ENCODE data around the gene CTNS.

The CTNS gene

DNA sequence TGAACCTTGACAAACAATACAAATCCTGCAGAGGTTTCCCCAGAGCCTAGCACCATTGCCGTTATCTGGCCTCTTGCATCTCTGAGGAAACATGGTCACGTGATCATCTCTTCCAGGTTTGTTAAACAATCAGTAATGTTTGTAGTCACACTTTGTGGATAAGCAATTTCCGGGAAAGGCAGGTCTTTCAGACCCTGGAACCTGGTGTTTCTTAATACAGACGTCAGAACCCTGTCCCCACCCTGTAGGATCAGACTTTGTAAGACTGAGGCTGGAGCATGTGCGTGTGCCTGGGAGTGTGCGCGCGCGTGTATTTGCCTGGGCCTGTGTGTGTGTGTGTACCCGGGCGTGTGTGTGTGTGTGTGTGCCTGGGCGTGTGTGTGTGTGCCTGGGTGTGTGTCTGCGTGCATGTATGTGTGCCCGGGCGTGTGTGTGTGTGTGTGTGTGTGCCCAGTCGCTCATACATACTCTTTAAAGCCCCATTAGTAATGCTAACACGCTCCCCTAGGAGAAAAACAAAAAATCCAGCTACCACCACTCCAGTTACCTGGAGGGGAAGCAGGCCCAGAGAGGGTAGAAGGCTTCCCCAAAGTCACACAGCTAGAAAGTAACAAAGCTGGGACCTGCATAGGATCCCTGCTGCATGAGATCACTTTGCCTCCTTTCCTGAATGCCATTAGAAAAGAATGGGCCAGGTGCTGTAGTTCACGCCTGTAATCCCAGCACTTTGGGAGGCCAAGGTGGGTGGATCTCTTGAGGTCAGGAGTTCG is 5.3 kb downstream of the CTNS start:
- peaks cover 50% of the 10 kb centered on the region for H3K4me1 Mint-ChIP-seq
- H3K4me3 Mint-ChIP-seq, result no peak overlapping the region

DNA sequence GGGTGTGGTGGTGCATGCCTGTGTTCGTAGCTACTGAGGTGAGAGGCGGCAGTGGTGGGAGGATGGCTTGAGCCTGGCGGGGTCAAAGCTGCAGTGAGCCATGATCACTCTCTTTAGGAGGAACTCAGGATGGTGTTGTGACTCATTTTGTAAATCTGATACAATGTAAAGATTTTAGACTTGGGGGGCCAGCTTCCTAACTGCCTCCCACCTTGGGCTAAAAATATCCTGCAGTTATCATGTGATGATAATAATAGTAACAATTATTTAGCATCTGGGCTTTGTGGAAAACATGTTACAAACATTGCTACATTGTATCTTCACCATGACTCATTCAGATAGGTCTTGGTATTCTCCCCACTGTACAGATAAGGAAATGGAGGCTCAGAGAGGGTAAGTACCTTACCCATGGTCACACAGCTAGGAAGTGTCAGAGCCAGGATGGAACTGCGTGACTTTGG is 7.4 kb downstream of the CTNS start:
- DNase-seq (ENCODE audit: low spot score in 2 of 2), result no peak
- peak; percentile 63 for ATAC-seq
- Mint-ChIP-seq H3K27ac (peak overlapping the region; percentile 67), H3K4me1 (peaks cover 34% of the 10 kb centered on the region), H3K36me3 (peaks cover 59% of the 10 kb centered on the region), H3K4me3 (no peak overlapping the region), H3K9me3 (no peaks in the 10 kb centered on the region)

More for the DNA sequence above, 5.3 kb downstream of the CTNS start:
- H3K9me3 Mint-ChIP-seq, result no peaks in the 10 kb centered on the region
- H3K27ac Mint-ChIP-seq, result peak overlapping the region; percentile 61
- H3K36me3 Mint-ChIP-seq, result peaks cover 48% of the 10 kb centered on the region
- DNase-seq (ENCODE audit: low spot score in 2 of 2) (no peak), ATAC-seq (no peak)

DNA sequence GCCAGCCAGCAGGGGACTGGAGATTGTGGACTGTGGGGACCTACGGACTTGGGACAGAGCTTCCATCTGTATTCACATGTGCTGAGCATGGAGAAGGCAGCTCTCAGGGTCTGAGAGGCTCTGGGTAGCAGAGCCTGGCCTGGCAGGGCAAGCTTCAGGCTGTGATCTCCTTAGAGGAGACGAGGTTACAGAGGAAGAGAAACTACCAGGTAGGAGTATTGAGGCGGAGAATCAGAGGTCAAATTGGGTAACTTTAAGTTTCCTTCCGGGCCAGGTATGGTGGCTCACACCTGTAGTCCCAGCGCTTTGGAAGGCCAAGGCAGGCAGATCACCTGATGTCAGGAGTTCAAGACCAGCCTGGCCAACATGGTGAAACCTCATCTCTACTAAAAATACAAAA is 8.8 kb downstream of the CTNS start:
- peaks cover 62% of the 10 kb centered on the region for H3K36me3 Mint-ChIP-seq
- peak overlapping the region; percentile 67 for H3K27ac Mint-ChIP-seq
- H3K4me3 Mint-ChIP-seq, result no peak overlapping the region
- peaks cover 22% of the 10 kb centered on the region for H3K4me1 Mint-ChIP-seq
- DNase-seq (ENCODE audit: low spot score in 2 of 2) (no peak), ATAC-seq (no peak)
- H3K9me3 Mint-ChIP-seq, result no peaks in the 10 kb centered on the region

DNA sequence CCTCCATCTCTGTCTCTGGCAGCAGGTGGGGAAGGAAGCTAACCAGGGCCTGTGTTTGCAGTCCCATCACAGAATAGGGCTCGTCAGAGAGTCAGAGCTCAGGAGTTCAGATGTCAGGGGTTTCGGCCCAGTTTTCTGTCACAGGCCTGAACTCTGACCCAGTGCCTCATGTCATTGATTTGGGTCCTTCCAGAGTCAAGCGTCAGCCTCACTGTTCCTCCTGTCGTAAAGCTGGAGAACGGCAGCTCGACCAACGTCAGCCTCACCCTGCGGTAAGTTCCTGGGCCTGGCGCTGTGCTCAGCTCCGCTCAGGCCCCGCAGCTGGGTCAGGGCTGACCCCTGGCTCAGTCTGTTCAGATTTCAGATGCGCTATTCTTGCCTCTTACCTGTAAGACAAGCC is 10.7 kb downstream of the CTNS start:
- no peak overlapping the region for H3K4me3 Mint-ChIP-seq
- peaks cover 16% of the 10 kb centered on the region for H3K4me1 Mint-ChIP-seq
- ATAC-seq (no peak), DNase-seq (ENCODE audit: low spot score in 2 of 2) (no peak)
- H3K36me3 Mint-ChIP-seq, result peaks cover 46% of the 10 kb centered on the region
- H3K9me3 Mint-ChIP-seq, result no peaks in the 10 kb centered on the region
- no peak overlapping the region for H3K27ac Mint-ChIP-seq

DNA sequence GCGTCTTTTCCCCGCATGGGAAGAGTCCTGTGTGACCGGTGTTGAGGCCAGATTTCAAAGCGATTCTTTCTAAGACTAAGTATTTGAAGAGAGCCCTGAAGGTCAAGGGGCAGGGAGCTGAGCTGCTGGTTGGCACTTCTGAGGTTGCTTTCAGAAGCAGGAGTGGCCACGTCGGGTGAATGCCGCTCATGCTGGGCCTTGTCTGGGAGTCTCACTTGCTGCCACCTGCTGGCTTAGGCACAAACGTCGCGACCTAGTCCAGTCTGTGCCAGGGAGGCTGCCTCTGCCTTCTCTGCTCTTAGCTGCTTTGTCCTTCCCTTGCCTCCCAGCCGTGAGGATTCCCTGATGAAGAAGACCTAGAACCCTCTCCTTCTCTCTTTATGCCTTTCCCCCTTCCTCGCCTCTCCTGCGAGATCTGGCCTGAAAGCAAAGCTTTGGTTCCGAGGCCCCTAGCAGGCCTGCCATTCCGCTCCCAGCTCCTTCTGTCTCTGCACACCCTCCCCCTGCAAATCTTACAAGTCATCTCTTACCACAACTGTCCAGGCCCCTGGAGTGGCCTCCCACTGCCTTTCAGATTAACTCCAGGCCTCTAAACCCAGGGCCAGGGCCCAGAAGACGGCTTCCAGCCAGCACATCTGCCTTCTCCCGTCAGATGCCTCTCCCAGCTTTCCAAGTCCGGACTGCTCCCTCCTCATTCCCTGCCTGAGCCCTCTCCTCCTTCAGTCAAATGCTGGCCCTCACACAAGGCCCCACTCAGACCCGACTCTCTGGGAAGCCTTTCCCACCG is 11.4 kb downstream of the CTNS start:
- Mint-ChIP-seq H3K4me3 (no peak overlapping the region), H3K4me1 (peaks cover 16% of the 10 kb centered on the region), H3K27ac (peak overlapping the region; percentile 15), H3K9me3 (no peaks in the 10 kb centered on the region), H3K36me3 (peaks cover 39% of the 10 kb centered on the region)
- peak; percentile 56 for ATAC-seq
- DNase-seq (ENCODE audit: low spot score in 2 of 2), result no peak

DNA sequence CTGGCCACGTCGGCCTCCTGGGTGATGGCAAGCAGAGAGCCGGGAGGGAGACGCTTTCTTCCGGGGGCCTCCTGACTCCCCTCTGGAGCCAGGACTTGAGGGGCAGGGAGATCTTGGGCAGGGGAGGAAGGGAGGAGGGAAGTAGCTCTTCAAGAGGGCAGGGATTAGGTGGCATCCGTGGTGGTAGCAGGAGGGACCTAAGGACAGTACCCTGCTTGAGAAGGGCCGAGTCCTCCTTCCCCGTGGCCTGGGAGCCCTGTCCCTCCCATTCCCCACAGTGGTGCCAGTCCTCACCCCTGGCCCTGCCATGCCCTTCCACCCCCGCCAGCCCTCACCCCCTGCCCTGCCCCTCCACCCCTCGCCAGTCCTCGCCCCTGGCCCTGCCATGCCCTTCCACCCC is 19.2 kb downstream of the CTNS start:
- no peak overlapping the region for H3K27ac Mint-ChIP-seq

DNA sequence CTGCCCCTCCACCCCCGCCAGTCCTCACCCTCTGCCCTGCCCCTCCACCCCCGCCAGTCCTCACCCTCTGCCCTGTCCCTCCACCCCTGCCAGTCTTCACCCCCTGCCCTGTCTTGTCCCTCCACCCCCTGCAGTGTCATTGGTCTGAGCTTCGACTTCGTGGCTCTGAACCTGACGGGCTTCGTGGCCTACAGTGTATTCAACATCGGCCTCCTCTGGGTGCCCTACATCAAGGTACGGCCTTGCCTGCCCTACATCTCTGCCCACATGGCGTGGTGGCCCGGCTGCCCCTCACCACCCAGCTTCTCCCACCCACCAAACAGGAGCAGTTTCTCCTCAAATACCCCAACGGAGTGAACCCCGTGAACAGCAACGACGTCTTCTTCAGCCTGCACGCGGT is 19.8 kb downstream of the CTNS start:
- H3K36me3 Mint-ChIP-seq, result peaks cover 6% of the 10 kb centered on the region
- H3K4me3 Mint-ChIP-seq, result no peak overlapping the region
- H3K27ac Mint-ChIP-seq, result peak overlapping the region; percentile 52
- no peaks in the 10 kb centered on the region for H3K4me1 Mint-ChIP-seq
- ATAC-seq (no peak), DNase-seq (ENCODE audit: low spot score in 2 of 2) (no peak)
- no peaks in the 10 kb centered on the region for H3K9me3 Mint-ChIP-seq

More for the DNA sequence above, 19.2 kb downstream of the CTNS start:
- ATAC-seq (no peak), DNase-seq (ENCODE audit: low spot score in 2 of 2) (no peak)
- Mint-ChIP-seq H3K36me3 (peaks cover 6% of the 10 kb centered on the region), H3K4me3 (no peak overlapping the region), H3K9me3 (no peaks in the 10 kb centered on the region), H3K4me1 (no peaks in the 10 kb centered on the region)

DNA sequence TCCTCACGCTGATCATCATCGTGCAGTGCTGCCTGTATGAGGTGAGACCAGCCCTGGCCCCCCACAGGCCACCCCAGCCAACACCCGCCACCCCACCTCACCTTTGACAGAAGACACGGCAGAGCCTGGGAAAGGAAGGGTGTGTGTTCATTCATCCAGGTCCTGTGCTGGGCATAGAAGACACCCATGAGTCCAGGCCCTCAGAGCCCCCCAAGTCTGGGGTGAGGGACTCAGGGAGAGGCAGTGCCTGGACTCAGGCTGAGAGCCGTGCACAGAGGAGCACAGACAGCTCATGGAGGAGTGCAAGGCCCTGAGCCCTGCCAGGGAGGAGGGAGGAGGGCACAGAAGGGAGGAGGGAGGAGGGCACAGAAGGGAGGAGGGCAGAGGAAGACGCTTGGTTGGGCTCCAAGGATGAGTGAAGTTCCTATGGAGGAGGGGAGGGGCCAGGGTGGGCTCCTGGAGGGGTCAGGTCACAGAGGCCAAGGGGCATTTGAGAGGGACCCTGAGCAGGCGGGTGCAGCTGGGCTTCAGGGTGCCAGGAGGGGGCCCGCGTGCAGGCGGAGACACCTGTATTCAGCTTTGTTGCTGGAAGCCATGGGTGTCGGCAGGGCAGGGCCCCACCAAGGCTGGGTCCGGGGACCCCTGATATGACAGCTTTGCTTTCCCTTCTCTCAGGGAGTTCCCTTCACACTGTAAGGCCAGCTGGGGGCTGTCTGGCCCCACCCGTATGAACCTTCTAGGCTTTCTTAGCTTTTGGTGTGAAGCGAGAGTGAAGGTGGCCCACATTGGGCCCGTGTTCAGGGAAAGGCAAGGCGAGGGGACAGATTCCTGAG is 20.4 kb downstream of the CTNS start:
- H3K27ac Mint-ChIP-seq, result peak overlapping the region; percentile 52
- H3K4me1 Mint-ChIP-seq, result no peaks in the 10 kb centered on the region
- DNase-seq (ENCODE audit: low spot score in 2 of 2) (no peak), ATAC-seq (no peak)
- no peaks in the 10 kb centered on the region for H3K9me3 Mint-ChIP-seq
- no peak overlapping the region for H3K4me3 Mint-ChIP-seq
- peaks cover 6% of the 10 kb centered on the region for H3K36me3 Mint-ChIP-seq

DNA sequence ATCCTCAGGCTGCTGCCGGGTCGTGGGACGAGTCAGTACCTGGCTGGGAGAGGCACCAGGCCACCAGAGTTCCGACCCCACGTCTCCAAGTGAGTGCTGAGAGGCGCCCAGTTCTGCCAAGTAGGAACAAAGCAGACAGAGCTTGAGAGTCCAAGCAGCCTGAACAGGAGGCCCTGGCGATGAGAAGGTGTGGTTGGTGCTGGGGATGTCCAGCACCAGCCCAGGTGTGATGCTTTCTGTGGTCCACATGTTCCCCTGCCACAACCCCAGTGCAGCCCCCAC is 21.0 kb downstream of the CTNS start:
- ATAC-seq, result no peak
- H3K36me3 Mint-ChIP-seq, result peaks cover 6% of the 10 kb centered on the region
- H3K4me3 Mint-ChIP-seq, result no peak overlapping the region
- no peak overlapping the region for H3K27ac Mint-ChIP-seq
- no peak for DNase-seq (ENCODE audit: low spot score in 2 of 2)
- H3K9me3 Mint-ChIP-seq, result no peaks in the 10 kb centered on the region
- no peaks in the 10 kb centered on the region for H3K4me1 Mint-ChIP-seq

DNA sequence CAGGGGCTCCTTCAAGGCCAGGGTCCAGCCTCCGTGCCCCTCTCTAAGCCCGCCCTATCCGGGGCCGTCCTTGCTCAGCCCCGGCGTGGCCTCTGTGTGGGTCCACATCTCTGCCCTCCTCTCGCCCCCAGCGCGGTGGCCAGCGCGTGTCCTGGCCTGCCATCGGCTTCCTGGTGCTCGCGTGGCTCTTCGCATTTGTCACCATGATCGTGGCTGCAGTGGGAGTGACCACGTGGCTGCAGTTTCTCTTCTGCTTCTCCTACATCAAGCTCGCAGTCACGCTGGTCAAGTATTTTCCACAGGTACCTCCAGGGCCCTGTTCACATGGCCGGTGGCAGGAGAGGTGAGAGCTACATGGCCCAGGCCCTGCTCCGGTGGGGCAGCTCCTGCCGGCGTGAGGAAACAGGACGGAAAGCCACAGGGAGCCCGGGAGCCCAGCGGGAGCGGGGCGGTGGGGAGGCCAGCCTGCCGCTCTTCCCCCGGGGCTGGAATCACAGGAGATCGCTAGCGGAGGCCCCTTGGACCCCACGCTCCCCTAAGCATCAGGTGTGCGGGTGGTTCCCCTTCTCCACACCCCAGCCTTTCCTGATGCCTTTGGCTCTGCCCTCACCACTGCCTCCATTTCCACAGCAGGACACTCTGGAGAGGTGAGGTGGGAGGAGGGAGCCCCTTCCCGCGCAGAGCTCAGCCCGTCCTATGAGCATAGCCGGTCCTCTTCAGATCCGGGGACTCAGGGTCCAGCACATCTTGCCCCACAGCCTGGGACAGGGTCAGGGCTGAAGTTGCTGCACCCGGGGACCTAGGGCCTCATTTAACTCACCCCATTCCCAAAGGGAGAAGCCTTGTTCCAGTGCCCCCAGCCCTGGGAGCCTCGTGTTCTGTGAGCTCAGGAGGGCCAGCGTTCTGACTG is 21.6 kb downstream of the CTNS start:
- no peak for ATAC-seq
- no peak overlapping the region for H3K27ac Mint-ChIP-seq
- H3K36me3 Mint-ChIP-seq, result peaks cover 6% of the 10 kb centered on the region
- no peak for DNase-seq (ENCODE audit: low spot score in 2 of 2)
- H3K4me1 Mint-ChIP-seq, result no peaks in the 10 kb centered on the region
- no peak overlapping the region for H3K4me3 Mint-ChIP-seq
- H3K9me3 Mint-ChIP-seq, result no peaks in the 10 kb centered on the region

DNA sequence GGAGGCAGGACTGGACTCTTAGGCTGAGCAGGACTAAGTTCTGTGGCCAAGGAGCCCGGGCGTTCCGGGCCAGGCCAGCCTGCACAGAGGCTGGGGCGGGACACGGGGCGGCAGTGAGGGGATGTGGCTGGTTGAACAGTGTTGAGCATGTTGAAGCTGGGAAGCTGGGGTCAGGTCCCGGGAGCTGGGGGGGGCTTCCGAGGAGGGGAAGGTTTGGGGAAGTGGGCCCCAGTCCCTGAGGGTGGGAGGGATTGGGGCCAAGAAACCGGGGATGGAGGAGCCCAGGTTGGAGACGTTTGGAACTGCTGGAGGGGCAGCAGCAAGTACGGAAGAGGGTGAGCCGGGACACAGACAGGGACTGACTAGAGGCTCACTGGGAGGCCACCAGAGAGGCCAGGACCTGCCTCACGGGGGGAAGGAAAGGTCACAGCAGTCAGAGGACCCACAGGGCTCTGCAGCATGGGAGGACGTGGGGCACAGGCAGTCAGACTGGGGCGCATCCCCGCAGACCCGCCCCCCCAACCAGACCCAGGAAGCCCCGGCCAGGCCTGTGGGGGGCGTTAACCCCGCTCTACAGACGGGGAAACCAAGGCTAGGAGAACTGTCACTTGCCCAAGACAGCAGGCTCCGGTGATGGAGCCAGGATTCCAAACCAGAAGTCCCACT is 22.4 kb downstream of the CTNS start:
- H3K4me1 Mint-ChIP-seq, result no peaks in the 10 kb centered on the region
- H3K27ac Mint-ChIP-seq, result no peak overlapping the region
- H3K36me3 Mint-ChIP-seq, result peaks cover 6% of the 10 kb centered on the region
- DNase-seq (ENCODE audit: low spot score in 2 of 2), result no peak
- H3K9me3 Mint-ChIP-seq, result no peaks in the 10 kb centered on the region
- no peak overlapping the region for H3K4me3 Mint-ChIP-seq
- no peak for ATAC-seq

DNA sequence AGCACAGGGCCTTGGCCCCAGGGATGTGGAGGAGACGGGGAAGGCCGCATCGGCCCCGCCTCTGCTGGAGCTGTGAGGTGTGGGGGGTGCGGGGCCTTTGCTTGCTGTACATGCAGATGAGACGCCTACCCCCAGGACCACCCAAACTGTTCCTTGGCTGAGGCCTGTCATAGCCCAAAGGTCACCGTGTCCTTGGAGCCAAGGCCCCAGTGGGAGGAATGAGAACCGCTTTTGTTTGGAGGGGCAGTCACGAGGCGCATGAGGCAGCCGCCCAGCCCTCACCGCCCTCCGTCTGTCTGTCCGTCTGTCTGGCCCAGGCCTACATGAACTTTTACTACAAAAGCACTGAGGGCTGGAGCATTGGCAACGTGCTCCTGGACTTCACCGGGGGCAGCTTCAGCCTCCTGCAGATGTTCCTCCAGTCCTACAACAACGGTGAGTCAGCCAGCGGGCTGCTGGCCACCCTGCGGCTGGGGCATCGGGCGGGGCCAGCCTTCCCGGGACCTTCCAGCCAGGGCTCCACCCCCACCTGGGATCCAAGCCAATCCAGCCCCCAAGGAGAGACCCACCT is 23.1 kb downstream of the CTNS start:
- H3K4me1 Mint-ChIP-seq, result no peaks in the 10 kb centered on the region
- no peak overlapping the region for H3K27ac Mint-ChIP-seq
- DNase-seq (ENCODE audit: low spot score in 2 of 2) (no peak), ATAC-seq (no peak)
- H3K4me3 Mint-ChIP-seq, result no peak overlapping the region
- peaks cover 13% of the 10 kb centered on the region for H3K36me3 Mint-ChIP-seq
- H3K9me3 Mint-ChIP-seq, result no peaks in the 10 kb centered on the region

DNA sequence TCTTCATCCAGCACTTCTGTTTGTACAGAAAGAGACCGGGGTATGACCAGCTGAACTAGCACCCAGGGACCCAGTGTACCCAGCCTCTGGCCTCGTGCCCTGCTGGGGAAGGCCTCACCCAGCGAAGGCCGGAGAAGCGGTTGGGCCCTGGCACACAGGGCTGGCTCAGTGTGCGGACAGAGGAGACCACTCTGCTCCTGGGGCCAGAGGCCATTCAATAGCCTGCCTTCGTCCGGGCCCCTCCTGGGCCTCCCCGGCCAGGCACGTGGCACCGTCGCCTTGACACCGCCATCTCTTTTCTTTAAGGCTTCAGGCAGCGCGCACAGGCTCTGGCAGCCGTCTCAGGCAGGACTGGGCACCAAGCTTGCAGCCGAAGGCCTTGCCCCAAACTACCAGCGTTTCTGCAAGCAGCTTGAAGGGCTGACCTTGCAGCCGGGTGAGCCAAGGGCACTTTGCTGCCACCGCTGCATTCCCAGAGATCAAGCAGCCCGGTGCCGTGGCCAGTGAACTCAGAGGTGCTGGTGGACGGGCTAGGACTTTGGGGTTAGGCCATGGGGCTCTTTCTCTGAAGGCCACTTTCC is 23.8 kb downstream of the CTNS start:
- Mint-ChIP-seq H3K9me3 (no peaks in the 10 kb centered on the region), H3K4me1 (peaks cover 6% of the 10 kb centered on the region), H3K36me3 (peaks cover 18% of the 10 kb centered on the region), H3K4me3 (no peak overlapping the region), H3K27ac (no peak overlapping the region)
- DNase-seq (ENCODE audit: low spot score in 2 of 2) (no peak), ATAC-seq (no peak)

All from stimulated activated effector memory CD8-positive, alpha-beta T cell treated with anti-CD3 and anti-CD28 coated beads, Interleukin-12 subunit alpha, Interleukin-12 subunit beta, amount 100 ng/mL, for 72 hours (primary cell).